Measurements from ENCODE around the gene SLC22A4.

Gene SLC22A4

DNA sequence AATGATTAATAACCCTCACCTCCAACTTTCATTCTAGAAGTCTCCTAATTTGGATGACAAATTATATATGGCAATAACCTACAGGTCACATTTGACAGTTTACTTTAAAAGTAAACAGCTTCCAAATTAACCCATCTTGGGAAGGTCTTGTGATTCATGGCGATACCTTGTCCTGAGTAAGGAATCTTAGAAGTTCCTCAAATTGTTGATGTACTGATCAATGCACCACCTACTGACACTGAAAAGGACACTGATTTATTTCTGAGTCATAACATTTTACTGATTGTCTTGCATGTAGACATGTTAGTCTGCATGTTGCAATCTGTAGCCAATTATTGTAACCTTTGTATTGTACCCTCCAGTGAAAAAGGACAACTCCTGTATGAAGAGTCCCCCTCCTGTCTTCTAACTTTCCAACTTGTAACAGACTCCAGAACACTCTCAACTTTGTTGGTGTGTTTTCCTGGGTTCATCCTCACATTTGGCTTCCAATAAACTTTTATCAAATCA, 59.3 kb downstream of the SLC22A4 start:
- no peak for DNase-seq

DNA sequence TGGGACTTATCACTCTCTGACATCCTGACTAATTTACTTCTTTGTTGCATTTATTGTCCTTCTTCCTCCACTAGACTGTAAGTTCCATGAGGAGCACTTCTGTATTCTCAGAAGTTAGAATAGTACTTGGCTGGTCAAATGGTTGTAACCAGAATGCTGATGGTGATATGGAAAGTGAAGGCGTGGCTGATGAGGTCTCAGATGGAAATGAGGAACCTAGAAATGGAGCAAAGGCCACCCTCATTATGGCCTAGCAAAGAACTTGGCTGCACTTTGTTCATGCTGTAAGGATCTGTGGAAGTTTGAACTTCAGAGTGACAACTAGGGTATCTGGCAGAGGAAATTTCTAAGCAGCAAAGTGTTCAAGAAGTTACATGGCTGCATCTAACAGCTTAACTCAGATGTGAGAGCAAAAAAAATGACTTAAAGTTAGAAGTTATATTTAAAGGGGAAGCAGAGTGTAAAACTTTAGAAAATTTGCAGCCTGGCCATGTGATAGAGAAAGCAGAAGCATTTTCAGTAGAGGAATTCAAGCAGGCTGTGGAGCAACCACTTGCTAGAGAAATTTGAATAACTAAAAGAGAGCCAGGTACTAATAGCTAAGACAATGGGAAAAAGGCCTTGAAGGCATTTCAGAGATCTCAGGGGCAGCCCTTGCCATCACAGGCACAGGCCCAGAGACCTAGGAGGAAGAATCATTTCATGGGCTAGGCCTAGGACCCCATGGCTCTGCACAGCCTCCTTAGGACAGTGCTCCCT, 60.4 kb downstream of the SLC22A4 start:
- DNase-seq, result no peak

DNA sequence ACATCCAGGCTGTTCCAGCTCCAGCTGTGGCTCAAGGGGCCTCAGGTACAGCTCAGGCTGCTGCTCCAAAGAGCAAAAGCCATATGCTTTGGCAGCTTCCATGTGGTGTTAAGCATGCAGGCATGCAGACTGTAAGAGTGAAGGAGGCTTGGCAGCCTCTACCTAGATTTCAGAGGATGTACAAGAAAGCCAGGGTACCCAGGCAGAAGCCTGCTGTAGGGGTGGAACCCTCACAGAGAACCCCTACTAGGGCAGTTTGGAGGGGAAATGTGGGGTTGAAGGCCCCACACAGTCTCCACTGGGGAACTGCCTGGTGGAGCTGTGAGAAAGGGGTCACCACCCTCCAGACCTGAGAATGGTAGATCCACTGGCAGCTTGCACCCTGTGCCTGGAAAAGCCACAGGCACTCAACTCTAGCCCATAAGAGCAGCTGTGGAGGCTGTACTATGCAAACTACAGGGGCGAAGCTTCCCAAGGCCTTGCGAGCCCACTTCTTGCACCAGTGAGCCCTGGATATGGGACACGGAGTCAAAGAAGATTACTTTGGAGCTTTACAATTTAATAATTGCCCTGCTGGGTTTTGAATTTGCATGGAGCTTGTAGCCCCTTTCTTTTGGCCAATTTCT, 61.1 kb downstream of the SLC22A4 start:
- no peak for DNase-seq

DNA sequence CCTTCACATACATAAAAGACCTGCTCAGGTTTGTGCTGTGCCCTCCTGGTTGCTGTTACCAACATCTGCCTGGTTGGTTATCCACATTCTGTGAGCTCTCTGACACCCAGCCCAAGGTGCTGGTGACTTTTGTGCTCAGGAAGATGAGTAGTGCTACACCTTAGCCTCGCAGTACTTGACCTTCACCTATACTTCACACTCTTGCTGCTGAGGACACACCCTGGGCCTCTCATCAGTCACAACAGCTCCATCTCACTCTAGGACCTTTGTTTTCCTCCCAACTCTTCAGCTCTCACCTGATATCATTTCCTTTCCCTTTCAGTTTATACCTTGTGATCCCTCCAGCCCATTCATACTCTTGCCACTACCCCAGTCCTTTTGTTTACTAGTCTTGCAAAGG, 64.6 kb downstream of the SLC22A4 start:
- no peak for DNase-seq

DNA sequence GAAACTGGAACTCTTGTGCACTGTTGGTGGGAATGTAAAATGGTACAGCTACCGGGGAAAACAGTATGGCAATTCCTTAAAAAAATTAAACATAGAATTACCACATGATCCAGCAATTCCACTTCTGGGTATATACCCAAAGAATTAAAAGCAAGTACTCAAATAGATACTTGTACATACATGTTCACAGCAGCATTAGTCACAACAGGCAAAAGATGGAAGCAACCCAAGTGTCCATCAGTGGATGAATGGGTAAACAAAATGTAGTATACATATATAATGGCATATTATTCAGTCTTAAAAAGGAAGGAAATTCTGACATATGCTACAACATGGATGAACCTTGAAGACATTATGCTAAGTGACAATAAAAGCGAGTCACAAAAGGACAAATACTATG, 67.9 kb downstream of the SLC22A4 start:
- no peak for DNase-seq

DNA sequence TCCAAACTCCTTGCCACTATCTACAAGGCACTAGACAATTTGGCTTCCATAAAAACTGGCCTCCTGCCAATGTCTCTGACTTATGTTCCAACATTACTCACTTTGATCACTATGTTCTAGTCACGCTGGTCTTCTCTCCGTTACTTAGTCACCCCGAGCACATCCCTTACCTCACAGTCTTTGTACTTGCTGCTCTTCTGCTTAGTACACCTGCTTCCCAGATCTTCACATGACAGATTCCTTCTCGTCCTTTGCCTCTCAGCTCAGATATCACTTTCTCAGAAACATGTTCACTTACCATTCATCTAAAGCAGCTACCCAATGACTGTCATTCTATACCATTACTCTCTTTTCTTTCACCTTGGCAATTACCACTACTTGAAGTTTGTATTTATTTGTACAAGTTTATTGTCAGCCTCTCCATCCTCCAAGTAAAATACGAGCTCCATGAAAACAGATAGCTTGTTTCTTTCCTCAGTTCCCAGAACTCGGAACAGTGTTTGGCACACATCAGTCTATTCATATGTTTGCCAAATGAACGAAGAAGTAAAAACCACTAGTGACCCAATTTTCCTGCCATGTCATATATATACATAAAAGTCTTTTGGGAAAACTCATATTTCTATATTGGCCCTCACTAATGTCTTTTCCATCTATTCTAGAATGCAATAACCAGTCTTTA, 69.4 kb downstream of the SLC22A4 start:
- no peak for DNase-seq

DNA sequence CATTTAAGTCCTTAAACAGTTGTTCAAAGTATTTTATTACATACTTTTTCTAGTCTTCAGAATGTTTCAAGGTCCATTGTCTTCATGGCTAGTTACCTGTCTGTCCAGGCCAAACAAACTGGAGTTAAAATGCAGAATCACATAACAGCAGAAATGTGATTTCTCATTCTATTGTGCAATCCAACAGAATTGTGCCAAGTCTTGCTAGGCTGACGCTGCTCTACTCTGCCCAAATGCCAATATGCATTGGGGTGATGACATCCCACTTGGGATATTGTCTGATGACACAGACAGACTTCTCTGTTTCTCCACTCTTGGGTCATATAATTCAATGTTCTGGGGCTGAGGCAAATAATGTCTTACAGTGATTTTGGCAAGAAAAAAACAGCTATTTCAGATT, 70.1 kb downstream of the SLC22A4 start:
- no peak for DNase-seq

DNA sequence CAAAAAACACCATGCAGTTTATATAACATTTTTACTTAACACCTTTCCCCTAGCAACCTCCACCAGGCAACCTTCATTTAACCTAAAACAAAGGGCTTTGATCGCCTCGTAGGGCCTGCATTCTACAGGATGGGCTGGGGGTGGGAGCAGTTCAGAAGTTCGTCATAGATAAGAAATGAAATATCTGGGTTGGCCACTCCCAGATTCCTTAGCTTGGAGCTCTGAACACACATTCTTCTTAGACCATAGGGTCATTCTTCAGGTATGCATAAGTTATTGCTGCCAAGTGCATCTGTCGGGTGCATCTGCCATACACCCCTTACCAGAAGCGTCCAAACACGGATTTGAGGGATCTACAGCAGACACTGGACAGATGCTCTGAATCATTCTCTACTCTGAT, 71.0 kb downstream of the SLC22A4 start:
- no peak for DNase-seq

DNA sequence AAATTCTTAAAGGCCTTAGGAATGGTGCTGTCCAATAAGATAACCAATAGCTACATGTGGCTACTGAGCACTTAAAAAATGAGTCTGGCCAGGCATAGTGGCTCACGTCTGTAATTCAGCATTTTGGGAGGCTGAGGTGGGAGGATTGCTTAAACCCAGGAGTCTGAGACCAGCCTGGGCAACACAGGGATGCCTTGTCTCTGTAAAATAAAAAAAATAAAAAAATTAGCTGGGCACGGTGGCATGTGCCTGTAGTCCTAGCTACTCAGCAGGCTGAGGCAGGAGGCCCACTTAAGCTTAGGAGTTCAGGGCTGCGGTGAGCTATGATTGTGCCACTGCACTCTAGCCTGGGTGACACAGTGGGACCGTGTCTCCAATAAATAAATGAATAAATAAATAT, 74.0 kb downstream of the SLC22A4 start:
- DNase-seq, result no peak

DNA sequence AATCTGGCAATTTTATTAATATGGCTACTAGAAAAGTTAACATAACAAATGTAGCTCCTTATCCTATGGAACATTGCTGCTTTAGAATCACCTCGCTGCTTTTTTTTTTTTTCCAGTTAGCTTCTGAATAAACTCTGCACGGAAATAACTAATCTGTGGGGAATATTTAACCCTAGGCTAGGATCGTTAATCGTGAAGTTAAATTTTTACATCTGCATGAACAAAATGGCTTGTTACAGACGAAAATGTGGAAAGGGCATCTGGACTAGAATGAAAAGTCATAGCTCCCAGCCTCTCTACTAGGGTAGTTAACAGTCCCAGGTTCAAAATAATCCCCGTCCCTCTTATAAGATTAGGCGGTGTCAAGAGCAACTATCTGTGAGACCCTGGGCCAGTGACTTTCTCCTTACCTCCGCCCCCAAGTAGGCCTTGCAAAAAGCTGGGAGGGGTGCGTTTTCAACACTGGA, 74.8 kb downstream of the SLC22A4 start:
- no peak for DNase-seq

DNA sequence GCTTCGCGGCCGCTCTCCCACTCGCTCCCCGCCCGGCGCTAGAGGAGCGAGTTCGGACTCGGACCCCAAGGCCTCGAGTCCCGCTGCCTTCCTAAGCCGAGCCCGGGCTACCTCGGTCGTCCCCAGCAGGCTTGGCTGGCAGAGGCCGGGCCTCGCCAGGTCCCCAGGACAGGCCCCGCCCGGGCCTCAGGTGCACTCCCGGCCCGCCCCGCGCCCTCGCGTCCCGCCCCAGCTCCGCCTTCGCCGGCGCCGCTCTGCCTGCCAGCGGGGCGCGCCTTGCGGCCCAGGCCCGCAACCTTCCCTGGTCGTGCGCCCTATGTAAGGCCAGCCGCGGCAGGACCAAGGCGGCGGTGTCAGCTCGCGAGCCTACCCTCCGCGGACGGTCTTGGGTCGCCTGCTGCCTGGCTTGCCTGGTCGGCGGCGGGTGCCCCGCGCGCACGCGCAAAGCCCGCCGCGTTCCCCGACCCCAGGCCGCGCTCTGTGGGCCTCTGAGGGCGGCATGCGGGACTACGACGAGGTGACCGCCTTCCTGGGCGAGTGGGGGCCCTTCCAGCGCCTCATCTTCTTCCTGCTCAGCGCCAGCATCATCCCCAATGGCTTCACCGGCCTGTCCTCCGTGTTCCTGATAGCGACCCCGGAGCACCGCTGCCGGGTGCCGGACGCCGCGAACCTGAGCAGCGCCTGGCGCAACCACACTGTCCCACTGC, 75.4 kb downstream of the SLC22A4 start, which contains the start of gene SLC22A5:
SLC22A5 (plus strand) TSS at position 237 of the 707 bp plus-strand sequence; CDS start at position 500, 263 bp downstream.
- DNase-seq, result peak; percentile 71

DNA sequence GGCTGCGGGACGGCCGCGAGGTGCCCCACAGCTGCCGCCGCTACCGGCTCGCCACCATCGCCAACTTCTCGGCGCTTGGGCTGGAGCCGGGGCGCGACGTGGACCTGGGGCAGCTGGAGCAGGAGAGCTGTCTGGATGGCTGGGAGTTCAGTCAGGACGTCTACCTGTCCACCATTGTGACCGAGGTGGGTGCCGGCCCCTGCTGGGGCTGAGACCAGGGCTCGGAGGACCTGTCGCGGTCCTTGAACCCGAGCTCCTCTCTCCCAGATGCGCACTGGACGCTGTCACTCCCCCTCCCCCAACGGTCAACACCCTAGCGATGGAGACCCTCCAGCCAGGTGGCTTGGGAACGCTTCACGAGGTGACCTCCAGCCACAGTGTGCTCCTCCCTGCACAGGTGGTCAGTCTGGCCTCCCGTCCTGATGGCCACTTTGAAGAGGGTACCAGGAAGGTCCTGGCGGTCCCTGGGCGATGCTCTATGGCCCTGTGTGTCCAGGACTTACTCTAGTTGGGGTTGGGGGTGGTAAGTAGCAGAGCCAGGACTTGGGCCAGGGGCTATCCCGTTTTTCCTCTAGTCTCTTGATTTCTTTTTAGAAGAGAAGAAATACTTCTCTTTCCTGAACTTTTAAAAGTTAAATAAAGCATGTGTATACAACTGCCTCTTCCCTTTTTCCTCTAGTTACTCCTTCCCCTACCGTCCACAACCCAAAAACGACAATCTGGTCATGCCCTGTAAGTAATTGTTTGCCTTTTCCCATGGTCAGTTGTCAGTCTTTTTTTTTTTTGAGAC, 76.2 kb downstream of the SLC22A4 start:
- DNase-seq, result no peak

DNA sequence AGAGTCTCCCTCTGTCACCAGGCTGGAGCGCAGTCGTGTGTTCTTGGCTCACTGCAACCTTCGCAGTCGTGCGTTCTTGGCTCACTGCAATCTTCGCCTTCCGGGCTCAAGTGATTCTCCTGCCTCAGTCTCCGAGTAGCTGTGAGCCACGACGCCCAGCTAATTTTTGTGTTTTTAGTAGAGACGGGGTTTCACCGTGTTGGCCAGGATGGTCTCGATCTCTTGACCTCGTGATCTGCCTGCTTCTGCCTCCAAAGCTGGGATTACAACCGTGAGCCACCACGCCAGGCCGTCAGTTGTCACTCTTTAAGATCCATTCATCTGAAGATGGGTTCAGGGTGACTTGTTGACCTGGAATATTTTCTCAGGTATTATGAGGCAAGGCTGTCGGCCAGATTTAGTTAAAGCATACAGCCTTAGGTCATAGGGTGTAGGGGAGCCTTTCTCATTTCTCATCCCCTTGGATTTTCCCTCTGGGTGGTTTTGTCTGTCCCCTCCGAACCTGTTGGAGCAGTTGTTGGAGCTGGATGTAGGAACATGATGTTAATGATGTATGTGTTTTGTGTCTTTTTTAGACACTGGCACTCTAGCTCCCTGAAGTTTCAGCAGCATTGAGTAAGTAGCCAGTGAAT, 76.9 kb downstream of the SLC22A4 start:
- DNase-seq, result no peak

DNA sequence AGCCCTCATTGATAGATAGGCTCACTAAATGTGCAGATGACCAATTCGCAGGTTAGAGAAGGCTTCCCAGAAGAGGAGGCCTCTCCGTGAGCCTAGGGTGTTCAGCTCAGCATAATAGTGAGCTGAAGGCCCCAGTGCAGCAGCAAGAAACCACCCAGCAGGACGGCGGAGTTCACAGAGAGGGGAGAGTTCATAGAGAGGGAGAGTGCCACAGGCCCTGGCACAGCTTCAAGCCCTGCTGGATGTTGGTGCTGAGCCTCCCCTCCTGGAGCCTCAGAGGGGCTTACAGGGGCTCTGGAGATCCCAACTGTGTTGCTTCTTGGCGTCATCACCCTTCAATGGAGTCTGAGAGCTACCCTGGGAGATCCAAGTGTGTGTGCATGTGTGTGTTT, 77.4 kb downstream of the SLC22A4 start:
- DNase-seq, result no peak

DNA sequence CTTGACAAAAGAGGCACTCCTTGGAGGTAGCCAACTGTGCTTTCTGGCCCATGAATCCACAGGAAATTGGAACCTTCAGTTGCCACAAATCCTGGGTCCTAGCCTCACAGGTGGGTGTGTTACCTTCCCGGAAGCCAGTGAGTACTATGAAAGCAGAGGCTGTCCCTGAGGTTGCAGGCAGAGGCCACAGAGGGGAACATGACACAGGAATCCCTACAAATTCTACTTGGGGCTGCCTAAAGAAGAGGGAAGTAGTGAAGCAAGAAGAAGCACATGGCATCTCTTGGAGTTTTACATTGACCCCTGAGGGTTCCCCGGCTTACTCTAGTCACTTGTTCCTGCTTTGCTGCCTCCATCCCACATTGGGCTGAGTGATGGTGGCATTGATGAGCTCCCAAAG, 77.9 kb downstream of the SLC22A4 start:
- DNase-seq, result no peak

DNA sequence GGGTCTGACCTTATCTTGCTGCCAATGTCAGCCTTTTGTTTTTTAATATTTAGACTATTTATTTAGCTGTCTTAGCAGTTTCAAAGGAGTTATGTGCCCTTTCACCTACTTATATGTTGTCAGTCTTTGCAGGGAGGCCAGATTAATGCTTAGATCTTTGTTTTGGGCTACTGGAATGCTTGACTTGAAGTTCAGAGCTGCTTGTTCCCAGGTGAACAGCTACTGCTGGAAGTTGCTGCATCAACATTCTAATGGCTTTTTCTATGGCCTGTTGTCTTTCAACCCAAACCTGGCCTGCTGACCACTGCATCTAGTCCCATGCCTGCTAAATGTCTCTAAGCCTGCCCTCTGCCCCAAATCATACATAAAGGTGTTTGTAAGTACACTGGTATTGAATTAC, 78.3 kb downstream of the SLC22A4 start:
- no peak for DNase-seq

DNA sequence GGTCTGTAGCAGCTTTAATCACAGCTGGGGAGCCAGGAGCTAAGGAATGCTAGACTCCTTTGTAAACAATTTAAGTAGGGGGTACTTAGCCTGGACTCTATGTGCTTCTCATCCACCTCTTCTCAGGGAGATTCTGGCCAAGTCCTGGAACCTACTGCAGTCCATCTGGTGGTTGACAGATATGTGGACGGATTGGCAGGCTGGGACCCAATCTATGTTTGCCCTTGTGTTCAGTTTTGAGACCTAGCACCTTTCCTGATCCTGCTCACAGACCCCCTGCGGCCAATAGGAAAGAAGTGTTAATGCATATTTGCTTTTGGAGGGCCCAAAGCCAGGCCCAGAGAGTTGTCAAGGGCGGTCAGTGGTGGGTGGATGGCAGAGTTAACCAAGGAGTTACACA, 81.8 kb downstream of the SLC22A4 start:
- DNase-seq, result no peak

DNA sequence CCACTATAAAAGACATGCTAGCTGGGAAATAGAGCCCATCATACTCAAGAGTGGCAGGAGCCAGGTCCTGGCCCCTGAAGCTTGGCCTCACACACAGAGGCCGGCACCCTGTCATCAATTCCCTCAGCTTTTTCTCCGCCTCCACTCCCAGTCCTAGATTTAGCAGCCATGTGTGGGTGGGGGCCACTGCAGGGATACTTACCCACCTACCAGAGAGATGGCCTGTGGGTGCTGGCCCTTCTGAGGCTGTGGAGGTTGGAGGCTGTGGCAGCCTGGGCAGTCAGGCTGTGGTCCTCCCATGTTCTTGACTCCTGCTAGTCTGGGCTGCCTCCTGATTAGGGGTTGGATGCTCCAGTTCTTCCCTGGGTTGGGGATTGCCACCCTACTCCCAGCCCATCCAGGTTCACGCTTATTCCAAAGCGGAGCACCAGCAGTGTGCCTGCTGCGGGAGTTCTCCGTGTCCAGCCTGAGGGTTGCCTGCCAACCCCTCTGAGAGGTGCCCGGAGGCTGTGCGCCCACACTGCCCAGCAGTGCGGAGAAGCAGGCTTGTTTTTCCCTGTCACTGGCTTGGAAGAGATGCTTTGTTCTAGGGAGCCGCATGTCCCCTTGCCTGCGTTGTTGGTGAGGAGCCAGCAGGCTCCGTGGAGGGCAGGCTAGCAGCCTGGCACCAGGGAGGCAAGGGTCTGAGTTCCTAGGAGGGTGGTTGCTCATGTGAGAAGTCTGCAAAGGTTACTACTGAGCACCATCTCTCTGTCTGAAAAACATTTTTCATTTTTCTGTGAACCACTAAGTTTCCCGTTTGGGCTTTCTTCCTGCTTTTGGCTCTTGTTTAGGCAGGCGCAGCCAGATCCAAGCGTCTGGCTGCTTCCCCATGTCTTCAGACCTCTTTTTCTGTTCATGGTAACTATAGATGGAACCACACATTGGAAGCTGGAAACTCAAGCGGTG, 82.8 kb downstream of the SLC22A4 start:
- DNase-seq, result no peak

DNA sequence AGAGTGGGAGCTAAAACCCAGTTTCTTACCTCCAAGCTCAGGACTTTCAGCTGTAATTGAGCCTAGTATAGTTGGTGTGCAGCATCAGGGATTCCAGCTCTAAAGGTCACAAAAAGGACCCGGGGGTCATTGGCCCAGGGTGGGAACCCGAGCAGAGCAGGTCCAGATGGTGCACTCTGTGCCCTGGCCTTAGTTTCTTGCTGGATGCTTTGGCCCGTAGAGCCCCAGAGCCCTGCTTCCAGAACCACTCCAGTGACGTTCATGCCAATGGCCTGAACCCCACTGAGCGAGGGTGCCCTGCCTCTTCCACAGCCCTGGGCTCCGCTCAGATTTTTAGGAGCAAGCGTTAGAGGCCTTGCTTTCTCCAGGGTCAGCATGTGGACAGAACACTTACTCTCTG, 83.5 kb downstream of the SLC22A4 start:
- DNase-seq, result no peak

DNA sequence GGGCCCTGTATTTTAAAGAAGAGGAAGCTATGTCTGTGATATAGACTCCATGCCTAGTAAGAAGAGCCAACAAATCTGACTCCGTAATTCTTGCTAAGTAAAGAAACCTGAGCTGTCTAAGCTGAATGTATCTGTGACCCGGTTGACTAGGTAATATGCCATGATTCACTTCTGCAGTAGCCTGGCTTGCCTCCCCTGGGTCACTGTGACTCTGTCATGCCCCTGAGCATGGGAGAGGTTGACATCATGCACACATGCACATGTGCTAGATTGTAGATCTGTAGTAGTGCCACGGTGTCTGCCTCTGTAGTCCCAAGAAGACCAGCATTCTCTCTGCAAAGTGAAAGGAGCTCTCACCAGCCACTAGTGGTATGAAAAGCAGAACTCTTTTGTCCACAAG, 84.4 kb downstream of the SLC22A4 start:
- DNase-seq, result no peak

DNA sequence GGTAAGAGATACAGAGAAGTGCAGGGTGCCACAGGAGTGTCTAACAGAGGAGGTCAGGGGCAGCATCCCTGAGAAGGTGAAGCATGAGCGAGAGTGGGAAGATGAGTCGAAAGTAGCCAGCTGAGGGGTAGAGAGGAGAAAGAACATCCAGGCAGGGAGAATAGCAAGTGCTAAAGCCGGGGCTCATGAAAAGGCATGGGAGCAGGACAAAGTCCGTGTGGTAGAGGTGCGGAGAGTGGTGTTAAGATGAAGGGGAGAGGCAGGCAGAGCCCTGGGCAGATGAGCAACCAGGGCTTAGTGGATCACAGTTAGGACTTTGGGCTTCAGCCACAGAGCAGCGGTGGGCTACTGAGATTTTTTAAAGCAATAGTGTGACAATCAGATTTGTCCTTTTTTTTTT, 85.9 kb downstream of the SLC22A4 start:
- no peak for DNase-seq
